HPDE6-E6E7 (cell line): ENCODE measurements around the gene FARS2.
"Not testable (repeated sequence)": the region's sequence is repeated elsewhere in the genome, so short reads cannot be mapped to it uniquely, and the experiment has no call there.

ENCODE experiments used
- DNase-seq: peaks from one replicate; pipeline ENCODE4 v3.0.0; 2011; ENCODE audit warnings: missing footprints; ENCODE audit errors: extremely low spot score

The FARS2 gene

DNA sequence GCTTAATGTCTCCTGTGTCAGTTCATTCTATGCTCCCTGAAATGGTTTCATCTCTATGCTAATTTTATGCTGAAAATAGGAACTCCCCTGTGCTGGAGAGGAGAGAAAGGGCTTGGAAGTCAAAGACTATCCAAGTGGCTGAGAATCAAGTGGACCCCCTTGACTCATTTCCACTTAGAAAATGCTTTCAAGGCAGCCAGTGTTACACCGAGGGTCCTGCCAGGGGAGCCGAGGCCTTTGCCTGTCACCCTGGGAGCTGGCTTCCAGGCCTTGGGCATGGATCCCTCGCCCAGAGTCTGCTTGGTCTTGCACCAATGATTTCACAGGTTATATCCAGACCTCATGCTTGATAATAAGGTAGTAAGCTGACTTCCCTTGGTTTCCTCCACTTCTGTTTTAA lies 402.8 kb downstream of the FARS2 start:
- no peak for DNase-seq

DNA sequence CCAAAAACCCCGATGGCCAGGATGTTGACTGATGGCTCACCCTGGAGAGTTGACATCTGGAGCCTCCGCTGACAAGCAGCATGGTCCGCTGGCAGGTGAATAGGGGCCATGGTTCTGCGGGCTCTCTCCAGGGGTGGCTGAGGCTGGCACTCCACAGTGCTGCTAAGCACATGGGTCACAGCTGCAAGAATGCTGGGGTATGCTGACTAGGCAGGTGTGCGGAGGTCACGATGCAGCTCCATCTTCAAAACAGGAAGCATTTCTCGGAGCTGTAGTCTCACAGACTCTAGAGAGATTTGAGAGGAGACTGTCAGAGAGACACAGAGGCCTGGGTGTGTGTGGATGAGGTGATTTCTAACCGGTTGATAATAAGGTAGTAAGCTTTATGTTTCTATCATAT lies 403.9 kb downstream of the FARS2 start:
- no peak for DNase-seq

DNA sequence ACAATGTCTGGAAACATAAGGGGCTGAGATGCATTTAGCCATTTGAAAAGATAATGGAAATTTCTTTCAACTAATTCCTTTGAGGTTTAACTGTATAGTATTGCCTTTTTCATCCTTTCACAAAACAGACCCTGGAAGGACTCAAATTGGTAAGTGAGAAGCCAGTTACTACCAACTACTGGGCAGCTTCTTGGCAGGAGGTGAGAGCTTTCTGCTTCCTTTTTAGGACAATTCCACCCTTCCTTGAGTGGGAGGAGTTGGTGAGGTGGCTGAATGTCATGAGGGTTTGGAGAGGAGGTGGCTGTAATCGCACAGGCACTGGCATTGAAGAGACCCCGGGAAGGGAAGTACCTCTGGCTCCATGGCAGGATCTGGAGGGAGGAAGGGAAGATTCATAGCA lies 404.4 kb downstream of the FARS2 start:
- no peak for DNase-seq

DNA sequence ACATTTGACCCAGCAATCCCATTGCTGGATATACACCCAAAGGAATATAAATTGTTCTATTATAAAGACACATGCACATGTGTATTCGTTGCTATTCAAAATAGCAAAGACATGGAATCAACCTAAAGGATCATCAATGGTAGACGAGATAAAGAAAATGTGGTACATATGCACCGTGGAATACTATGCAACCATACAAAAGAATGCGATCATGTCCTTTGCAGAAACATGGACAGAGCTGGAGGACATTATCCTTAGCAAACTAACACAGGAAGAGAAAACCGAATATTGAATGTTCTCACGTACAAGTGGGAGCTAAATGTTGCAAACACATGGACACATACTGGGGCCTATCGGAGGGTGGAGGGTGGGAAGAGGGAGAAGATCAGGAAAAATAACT lies 405.4 kb downstream of the FARS2 start:
- DNase-seq: no peak

DNA sequence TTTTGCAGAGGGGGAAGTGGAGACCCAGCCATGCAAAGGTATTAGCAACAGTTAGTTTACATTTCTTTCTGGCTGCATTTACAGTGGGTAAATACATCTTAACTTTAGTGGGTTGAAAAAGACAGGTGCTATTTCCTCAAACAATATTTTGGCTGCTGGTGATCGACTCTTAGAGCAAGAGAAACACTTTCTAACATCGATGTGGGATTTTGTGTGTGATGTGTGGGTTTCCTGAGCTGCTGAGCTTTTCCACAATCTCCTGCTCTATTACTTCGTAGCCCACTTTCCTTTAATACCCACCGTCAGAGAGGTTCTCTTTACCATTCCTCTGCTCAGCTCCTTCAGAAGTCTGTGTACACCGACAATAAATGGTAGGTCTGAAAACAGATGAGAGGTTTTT lies 406.4 kb downstream of the FARS2 start:
- no peak for DNase-seq

DNA sequence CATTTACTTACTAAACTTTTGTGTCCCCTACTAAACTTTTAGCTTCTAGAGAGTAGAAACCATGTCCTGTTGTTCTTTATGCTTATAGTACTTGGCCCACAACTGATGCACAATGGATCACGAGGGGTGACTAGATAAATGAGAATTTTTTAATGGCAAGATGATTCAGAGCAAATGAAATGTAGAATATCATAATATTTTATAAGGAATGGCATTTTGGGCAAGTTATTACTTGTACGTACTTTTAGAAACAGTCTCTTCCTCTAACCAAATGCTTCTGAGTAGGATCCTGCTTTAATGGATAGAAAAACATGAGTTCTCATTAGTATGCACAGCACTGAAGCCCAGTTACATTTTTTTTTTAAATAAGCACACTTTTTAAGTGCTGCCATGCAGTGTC lies 409.1 kb downstream of the FARS2 start:
- no peak for DNase-seq

DNA sequence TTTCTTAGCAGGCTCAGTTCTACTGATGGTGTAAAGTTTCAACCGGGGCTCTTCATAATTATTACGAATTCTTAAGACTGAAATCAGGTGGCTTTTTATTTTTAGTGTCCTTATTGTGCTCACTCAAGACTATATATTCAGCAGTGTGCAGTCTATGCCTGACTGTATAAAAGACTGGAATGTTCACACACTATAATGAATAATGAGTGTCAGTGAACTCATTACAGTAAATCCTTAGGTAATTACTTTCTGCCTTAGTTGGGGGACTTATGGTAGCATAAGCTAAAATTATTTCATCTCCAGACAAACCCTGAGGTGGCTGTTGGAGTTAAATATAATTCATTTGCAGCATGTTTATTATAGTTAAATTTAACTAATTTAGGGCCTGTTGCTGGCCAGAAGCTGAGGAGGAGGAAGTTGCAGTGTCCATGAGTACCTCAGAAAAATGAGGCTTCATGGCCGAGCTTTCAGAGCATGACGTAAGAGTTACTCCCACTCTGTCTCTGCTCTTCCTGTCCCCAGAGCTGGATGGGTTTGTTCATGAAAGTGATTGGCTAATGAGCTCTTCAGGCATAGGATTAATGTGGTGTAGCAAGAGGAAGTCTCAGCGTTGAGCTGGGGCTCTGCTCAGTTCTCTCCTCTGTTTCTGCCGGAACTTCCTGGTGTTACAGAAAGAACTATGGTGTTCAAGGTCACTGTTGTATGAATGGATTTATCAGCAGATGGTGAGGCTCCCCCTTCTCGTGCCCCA lies 409.7 kb downstream of the FARS2 start:
- DNase-seq: peak; percentile 10

DNA sequence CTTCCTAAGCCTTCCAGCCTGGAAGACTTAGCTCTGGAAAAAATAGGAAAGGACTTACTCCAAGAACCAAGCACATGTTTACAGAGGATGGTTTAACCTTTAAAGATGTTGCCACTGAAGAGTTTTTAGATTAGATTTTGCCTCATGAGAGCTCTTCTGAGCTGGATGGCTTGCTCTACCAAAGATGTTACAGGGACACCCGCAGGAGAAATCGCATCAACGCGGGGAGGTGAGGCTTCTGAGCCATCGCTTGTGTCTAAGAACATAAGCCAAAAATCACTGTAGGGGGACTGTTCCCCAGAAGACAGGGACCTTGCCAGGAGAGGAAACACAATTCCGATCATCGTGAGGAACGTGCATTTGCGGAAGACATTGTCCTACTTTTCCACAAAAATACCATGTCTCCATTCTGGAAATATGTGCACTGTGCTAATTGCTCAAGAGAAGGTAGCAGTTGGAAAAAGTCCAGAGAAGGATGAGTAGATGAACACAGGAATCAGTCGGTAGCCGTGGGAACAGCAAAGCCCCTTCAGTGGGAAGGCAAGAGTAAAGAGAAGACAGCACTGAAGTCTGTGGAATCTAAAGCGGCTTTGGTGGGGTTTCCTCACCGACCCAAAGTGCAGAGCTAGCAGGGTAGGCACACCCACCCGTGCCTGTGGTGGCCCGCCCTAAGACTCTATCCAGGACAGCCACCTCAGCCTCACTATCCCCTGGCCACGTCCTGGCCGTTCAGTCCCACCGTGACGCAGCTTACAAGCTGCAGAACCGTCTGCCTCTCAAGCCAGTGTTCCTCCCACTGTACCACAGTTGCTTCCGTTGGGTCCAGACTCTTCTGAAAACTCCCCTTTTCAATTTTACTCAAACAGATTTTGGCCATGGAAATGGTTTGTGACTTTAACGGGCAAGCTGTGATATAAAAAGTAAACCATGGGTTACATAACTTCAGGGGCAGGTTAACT lies 410.6 kb downstream of the FARS2 start:
- no peak for DNase-seq

DNA sequence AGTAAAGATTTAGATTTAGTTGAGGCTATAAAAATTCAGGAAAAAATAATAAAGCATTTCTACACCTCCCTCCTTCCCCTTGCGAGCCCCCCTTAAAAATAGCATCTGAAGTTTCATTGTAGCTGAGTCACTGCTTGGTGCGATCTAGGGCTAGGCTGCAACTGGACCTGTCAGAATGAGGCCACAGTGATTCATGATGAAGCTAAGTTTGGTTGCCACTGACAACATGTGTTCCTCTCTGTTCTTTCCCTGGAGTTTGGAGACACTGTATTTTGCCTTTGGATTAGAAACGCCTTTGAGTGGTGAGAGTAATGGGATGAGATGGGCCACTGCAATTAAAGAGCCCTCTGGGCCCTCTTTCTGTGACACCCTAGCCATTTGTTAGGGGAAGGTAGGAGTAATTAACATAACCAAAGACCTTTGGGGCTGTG lies 411.3 kb downstream of the FARS2 start:
- peak; percentile 80 for DNase-seq

DNA sequence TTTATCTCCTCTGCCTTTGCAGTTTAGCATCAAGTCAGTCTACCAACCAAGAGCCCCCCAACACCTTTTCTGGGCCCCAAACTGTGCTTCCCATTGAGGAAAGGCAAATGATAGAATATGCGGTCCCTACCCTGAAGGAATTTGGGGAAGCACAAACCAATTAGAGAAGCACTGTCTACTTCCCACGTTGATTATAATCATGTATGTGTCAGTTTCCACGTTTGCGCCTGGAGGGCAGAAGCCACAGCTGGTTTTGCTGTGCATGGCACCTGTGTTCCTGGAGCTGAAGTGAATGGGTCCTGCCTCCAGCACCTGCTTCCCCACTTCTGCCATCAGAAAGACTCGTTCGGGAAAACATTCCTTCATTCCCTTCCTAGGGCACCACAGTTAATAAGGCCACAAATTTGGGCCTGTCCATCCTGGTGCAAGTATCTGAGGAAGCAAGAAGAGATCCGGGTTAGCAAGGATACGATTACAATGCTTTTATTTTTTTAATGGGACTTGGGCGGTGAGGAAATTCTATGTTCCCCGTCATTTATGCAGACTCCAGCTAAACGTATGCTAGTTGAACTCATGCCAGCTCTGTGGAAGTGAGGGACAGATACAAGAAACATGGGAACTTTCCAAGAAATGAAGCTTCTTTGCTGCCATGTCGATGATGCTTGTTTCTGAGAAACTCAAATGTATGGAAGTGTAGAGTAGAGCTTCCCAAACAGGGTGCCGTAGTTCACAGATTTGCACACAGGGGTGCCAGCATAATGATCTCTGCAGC lies 411.9 kb downstream of the FARS2 start:
- no peak for DNase-seq

DNA sequence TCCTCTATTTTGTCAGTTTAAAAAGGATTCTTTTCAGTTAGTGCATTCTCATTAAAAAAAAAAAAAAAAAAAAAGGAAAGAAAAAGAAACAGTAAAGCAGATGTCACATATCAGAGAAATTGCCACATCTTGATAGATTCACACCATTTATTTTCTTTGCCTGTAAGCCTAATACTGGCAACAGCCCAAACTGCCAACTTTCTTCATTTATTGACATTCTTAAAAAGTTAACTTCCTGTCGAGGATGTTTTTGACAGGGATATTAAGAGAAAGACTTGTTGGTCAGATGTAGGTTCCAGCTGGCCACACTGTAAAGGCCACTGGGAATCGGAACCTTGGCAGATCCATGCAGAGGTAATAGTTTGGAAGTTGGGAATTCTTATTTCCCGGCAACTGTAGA lies 412.8 kb downstream of the FARS2 start:
- DNase-seq: no peak

DNA sequence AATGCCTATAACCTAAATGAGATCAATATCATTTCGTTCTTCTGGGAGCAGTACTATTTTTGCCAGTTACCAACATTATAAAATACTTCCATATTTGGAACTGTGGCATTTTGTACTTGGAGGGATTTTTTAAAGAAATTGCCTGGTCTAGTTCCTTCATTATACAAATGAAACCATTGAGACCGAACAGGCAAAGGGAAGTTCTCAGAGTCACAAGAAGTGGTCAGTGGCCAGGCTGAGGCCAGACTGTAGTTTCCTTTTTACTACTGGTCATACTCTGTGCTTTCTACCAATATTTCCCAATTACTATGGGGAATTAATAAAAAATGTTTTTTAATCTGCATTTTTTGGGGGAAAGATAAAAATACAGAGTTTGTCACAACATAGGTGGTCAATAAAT lies 413.4 kb downstream of the FARS2 start:
- DNase-seq: no peak

DNA sequence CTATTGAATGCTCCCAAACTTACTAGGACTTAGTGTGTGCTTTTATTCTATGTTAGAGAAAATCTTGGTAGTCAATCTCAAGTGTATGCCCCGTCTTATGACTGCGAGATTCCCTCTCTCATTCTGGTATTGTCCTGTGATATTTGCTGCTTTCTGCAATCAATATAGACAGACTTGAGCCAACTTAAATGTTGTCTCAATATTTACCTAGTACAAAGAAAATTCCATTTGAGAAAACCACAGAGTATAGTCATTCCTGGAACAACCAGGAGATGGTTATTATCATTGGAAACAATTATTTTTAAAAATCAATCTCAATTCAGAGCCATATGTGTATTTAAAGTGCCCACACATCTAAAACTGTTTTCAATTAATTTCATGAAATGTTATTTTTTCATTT lies 415.4 kb downstream of the FARS2 start:
- DNase-seq: no peak

DNA sequence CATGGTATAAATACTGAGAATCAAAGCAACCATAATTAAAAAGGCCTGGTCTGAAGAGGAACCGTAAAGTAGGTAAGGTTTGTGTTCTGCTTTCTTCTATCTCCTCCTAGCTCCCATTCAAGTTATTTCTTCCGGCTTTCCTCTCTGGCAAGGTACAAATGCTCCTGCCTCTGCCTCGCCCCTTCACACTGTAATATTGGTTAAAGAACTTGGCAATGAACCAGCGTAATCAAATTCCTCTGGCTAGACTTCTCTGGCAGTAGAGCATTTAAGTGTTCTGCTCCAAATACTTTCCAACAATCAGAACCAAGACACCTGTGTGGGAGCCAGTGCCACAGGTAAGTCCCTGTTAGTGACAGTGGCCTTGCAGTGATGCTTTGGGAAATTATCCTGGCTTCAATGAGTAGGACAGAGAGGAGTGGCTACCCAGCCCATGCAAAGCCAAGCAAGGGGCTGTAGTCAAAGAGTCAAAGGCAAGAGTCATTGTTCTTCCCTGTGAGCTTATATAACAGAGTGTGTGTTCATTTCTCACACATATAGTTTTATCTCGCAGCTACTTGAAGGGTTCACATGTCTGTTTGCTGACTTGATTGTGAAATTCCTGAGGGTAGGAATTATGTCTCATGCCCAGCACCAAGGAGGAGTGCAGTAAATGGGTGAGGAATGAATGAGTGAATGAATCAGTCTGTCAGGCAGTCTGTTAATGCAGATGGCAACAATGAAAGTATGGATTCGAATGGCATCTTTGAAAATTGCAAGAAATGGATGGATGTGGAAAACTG lies 416.1 kb downstream of the FARS2 start:
- no peak for DNase-seq

DNA sequence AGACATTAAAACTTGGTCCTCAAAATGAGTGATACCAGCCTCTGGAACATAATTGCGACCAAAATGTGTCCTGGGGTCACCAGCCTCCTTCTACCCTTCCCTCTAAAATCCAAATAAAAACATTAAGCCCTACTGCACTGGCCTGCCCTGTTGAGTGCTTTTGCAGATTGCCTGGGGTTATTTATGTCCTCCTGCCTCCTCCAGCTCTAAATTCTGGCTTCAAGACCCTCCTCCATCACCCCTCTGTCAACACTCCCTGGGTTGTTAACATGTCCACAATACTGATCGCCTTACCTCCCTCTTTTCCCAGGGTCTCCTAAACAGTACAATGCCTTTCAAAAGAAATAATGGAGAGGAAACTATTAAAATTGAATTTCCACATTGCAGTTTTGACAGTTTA lies 418.0 kb downstream of the FARS2 start:
- DNase-seq: no peak

DNA sequence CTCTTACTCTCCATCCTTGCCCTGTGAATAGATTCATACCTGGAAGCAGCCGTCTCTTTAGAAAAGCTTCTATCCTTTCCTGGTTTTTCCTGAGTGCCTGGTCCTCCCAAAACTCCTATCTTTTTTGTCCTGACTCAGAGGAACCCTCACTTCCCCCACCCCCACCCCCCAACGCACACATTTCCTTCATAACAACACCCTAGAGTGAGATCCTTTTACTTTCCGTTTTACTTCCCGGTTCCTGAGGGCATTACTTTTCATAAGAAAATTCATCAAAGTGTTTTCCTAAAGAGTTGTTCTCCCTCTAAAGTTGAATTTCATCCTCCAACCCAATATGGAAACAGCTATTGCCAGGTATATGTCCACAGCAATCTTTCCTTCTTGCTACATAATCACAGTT lies 418.4 kb downstream of the FARS2 start:
- DNase-seq: no peak

DNA sequence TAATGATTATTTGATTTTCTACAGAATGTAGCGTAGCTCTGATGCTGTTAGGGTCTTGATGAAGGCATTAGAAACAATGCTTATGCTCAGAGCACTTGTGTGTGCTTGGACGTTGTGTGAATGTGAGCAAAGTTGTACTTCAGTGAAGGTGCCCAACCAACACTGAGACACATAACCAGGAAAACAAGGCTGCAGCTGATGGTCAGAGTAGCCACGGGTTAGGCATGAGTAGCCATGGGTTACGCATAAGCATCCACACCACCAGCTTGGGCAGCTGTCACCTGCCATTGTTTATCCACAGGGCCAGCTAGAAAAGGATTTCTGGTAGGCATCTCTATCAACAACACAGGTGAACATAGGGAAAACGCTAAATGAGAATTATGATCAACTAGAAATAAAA lies 418.8 kb downstream of the FARS2 start:
- no peak for DNase-seq

DNA sequence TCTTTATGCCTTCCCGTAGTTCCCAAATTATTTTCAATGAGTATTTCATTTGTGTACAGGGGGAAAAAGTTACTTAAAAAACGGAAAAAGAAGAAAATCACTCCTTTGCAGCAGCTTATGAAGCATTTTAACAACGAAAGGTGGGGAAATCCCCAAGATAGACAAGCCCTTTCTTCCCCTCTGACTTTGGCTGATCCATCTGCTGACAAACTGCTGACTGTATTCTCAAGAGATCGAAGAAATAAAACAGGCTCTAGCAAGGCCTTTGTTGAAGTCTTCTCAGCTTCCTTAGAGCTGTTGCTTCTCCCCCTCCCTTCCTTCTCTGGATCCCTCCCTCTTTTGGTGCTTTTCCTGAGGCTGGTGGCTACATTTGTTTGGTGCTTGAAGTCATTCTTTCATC lies 420.2 kb downstream of the FARS2 start:
- no peak for DNase-seq

DNA sequence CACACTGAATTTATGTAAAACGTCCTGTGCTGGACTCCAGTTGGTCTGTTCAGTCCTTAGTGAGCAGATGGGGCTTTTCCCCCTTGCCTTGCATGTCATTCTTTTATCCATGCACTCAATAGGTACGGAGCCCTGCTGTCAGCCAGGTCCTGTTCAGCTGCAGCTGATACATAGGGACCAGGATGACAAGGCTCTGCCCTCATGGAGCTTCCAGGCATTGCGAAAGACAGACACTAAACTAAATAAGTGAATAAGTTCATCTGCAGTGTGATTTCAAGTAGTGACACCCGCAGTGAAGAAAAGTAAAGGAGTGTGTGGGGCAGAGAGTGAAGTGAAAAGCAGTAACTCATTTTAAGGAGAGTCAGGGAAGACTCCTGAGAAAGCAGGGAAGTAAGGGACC lies 421.2 kb downstream of the FARS2 start:
- no peak for DNase-seq

DNA sequence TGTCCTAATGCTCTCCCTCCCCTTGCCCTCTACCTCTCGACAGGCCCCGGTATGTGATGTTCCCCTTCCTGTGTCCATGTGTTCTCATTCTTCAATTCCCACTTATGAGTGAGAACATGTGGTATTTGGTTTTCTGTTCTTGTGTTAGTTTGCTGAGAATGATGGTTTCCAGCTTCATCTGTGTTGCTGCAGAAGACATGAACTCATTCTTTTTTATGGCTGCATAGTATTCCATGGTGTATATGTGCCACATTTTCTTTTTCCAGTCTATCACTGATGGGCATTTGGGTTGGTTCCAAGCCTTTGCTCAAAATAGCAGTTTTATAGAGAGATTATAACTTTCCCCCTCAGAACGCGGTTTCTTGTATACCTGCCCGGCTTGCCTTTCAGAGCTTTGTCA lies 422.4 kb downstream of the FARS2 start:
- DNase-seq: not testable (repeated sequence)

DNA sequence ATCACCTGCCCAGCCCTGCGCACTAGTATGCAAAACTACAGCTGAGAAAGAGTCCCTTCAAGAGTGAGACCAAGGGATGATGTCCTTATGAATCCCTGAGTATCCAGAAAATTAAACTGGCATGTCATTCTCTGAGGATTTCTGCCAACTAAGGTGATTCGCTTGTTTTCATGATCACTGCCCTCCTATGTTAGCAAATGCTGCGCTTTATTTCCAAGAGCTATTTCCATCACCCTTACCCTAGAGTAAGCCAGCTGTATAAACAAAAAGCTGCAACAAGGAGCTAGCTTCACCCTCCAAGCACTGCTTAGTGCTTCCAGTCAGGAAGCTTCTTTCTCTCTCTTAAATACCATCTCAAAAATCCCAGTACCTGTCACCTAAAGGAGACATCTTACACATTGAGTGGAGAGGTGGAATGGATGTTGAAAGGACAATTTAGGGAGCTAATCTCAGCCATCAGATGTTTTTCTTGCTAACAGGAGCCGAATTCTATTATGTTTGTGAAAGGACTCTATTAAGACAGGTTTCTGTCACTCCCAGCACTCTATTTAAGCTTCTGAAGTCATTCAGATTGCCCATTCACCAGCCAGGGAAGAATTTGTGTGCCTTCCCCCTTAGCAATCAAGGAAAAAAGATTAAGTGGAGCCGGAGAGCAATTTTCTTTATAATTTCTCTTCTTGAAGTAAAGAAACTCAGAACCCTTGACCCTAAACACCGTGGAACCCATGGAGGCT lies 423.2 kb downstream of the FARS2 start:
- no peak for DNase-seq
